Measurements from ENCODE around the gene SUSD4. TPM values are rescaled to one million over a fixed set of nuclear protein-coding genes. Genes with fewer than 3 reads are reported as not detected.
A peak's percentile ranks its signal among the peaks of the same experiment; 100 is the strongest.

The SUSD4 gene
- total RNA-seq, 1 experiment from 2014 or later: 5.1 TPM

DNA sequence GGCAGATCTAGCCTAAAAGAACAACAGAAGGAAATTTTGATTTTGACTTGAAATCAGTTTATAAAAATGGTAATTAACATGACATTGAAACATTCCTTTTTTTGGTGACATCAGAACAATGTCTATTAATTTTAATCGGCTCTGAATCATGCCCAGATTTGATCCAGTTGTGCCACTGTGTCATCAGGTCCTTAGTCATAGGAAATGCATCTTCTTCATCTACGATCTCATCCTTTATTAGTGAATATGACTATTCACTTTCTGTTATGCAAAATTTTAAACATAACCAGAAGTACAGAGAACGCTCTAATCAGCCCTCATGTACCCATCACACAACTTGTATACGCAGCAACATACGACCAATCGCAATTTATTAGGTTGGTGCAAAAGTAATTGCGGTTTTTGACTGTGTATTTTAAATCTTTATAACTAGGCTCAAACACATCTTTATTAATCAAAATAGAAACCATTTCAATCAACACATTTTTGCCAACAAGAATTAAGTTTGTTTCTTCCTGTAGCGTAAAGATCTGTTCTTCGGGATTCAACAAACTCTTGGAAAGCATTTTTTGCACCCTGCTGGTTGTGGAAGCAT is 180.6 kb downstream of the SUSD4 start:
- Histone ChIP-seq H3K36me3 (no peaks in the 10 kb centered on the region), H3K27me3 (no peaks in the 10 kb centered on the region), H3K4me3 (no peak overlapping the region), H3K9me3 (no peaks in the 10 kb centered on the region)
- no peak for DNase-seq

GRCh38 chr1:223180731-223181321 is 183.2 kb downstream of the SUSD4 start:
- H3K36me3 ChIP-seq: no peaks in the 10 kb centered on the region
- DNase-seq: no peak

DNA sequence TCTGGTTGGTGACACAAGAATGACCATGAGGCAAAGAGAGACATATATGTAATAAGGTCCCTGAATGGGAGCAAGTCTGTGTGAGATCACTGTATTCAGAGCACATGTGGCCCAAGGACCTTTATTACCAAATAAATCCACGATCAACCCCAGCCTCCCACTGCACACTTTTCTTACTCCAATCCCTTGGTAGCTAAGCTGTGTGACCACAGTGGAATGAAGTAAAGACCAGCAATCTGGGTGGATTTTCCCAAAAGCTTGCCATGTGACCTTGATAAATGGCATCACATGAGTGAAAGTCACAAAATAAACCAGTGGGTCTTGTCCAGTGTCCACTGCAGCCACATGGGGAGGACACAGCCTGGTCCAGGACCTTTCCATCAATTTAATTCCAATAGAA is 184.2 kb downstream of the SUSD4 start:
- no peak overlapping the region for H3K4me3 ChIP-seq
- DNase-seq: no peak
- H3K27me3 ChIP-seq: no peaks in the 10 kb centered on the region
- no peaks in the 10 kb centered on the region for H3K36me3 ChIP-seq
- H3K9me3 ChIP-seq: no peaks in the 10 kb centered on the region

More at GRCh38 chr1:223180731-223181321, 183.2 kb downstream of the SUSD4 start:
- Histone ChIP-seq H3K9me3 (no peaks in the 10 kb centered on the region), H3K4me3 (no peak overlapping the region), H3K27me3 (no peaks in the 10 kb centered on the region)

DNA sequence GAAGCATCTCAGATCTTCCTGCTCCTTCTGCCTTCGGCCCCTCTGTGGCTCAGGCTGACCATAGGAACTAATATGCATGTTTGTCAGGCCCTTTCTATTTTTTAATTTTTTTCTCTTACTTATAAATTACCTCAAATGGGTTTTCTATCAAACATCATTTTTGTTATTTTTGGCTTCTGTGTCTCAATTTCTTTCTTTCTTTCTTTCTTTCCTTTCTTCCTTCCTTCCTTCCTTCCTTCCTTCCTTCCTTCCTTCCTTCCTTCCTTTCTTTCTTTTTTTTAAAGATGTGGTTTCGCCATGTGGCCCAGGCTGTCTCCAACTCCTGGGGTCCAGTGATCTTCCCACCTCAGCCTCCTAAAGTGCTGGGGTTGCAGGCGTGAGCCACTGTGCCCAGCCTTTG is 184.7 kb downstream of the SUSD4 start:
- Histone ChIP-seq H3K4me3 (no peak overlapping the region), H3K36me3 (no peaks in the 10 kb centered on the region), H3K9me3 (no peaks in the 10 kb centered on the region), H3K27me3 (no peaks in the 10 kb centered on the region)
- no peak for DNase-seq

DNA sequence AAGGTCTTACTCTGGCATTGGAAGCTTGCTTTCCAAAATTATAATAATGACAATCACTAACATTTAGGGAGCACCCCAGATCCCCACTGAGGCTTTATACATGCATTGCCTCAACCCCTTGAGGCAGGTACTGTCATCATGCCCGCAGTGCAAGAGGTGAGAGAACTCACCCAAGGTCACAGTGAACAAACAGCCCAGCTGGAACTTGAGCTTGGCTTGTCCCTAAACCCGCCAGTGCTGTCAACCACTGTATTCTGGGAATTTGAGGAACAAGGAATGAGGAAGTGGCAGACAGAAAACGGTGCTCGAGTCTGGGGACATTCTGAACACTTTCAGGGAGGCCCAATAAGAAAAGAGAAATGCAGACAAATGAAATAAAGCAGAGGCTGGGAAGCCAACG is 186.3 kb downstream of the SUSD4 start:
- Histone ChIP-seq H3K4me3 (no peak overlapping the region), H3K36me3 (no peaks in the 10 kb centered on the region), H3K9me3 (no peaks in the 10 kb centered on the region), H3K27me3 (no peaks in the 10 kb centered on the region)
- no peak for DNase-seq

DNA sequence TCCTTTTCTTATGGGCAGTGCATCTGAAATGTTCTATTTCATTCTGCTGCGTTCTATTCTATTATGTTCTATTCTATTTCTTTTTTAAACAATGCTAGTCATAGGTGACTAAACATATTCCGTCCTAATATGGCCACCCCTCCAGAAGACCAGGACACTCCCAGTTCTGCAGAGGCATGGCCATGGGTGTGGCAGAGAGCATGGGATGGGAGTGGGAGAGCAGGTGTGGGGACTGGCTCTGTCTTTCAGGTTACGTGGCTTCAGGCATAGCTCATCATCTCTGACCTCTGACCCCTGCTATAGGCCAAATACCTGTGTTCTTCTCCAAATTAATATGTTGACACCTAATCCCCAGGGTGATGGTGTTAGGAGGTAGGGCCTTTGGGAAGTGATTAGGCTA is 187.5 kb downstream of the SUSD4 start:
- DNase-seq: no peak
- Histone ChIP-seq H3K27me3 (no peaks in the 10 kb centered on the region), H3K4me3 (no peak overlapping the region), H3K36me3 (no peaks in the 10 kb centered on the region), H3K9me3 (no peaks in the 10 kb centered on the region)

- H3K9me3 ChIP-seq: no peaks in the 10 kb centered on the region
- H3K36me3 ChIP-seq: no peaks in the 10 kb centered on the region
- H3K27me3 ChIP-seq: no peaks in the 10 kb centered on the region
- H3K4me3 ChIP-seq: no peak overlapping the region
- no peak for DNase-seq
Observed at GRCh38 chr1:223175633-223176032, 188.3 kb downstream of the SUSD4 start.

DNA sequence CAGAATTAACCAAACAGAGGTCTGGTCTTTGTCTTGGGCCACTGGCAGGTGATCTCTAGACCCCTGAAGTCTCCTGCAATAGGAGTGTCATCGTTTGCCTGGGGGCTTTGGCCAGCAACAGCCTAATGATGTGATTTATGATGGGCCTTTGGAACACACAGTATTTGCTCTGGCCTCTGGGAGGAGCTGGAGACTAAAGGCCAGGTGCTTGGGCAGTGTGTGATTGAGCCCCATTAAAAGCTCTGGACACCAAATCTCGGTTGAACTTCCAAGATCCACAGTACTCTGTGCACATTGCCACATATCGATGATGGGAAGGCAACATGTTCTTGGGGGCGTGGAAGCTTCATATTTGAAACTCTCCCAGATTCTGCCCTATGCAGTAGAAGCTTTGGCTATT is 188.9 kb downstream of the SUSD4 start:
- peak; percentile 11 for DNase-seq
- Histone ChIP-seq H3K36me3 (no peaks in the 10 kb centered on the region), H3K4me3 (no peak overlapping the region), H3K27me3 (no peaks in the 10 kb centered on the region), H3K9me3 (no peaks in the 10 kb centered on the region)

Other genes starting within 250 kb of the SUSD4 start
- gene TLR5, start 220.9 kb downstream of the SUSD4 start, total RNA-seq (2014; rRNA removed; shearing (Covaris generic); ENCODE audit: low replicate concordance): 0.30 and 0.33 TPM in 2 replicates
- 0.47 TPM in 1 of 2 replicates, not detected in the other for gene CCDC185, start 29.2 kb upstream of the SUSD4 start, total RNA-seq (2014; rRNA removed; shearing (Covaris generic); ENCODE audit: low replicate concordance)

Data from MG63 (cell line).